ENCODE results near the gene ELMOD3.

DNA sequence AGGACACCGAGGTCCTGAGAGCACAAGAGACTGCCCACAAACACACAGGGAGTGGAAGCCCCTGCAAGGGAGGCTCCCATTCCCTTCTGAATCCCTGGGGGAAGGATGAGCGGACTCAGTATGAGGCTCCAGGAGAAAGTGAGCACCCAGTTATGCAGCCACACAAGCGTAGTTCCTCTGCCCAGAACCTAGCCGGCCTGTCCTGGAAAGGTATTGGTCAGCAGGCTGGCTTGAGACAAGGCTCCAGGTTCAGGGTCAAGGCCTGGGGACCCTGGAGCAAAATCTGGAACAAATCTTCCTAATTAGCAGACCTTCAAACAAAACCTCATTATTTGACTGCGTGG is 56.8 kb downstream of the ELMOD3 start:
- TF ChIP-seq, protein P1, sequence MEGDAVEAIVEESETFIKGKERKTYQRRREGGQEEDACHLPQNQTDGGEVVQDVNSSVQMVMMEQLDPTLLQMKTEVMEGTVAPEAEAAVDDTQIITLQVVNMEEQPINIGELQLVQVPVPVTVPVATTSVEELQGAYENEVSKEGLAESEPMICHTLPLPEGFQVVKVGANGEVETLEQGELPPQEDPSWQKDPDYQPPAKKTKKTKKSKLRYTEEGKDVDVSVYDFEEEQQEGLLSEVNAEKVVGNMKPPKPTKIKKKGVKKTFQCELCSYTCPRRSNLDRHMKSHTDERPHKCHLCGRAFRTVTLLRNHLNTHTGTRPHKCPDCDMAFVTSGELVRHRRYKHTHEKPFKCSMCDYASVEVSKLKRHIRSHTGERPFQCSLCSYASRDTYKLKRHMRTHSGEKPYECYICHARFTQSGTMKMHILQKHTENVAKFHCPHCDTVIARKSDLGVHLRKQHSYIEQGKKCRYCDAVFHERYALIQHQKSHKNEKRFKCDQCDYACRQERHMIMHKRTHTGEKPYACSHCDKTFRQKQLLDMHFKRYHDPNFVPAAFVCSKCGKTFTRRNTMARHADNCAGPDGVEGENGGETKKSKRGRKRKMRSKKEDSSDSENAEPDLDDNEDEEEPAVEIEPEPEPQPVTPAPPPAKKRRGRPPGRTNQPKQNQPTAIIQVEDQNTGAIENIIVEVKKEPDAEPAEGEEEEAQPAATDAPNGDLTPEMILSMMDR (optimal IDR thresholded peaks at IDR 0.05 in 1 of 3, IDR thresholded peaks at IDR 0.05 in 1 of 3, conservative IDR thresholded peaks at IDR 0.05 in 1 of 3; ENCODE audit: extremely low read depth in 1 of 3, insufficient read depth in 2 of 3, low read length in 3 of 3): no peak
- no peak for TF ChIP-seq EZH2 (IDR thresholded peaks at IDR 0.05; ENCODE audit: low read length)

Measured in keratinocyte (primary cell).